GM12878 (cell line): ENCODE measurements around the gene RARG. TPM values are rescaled to one million over a fixed set of nuclear protein-coding genes. Genes with fewer than 3 reads are reported as not detected.

Experiments
- EGR1 ChIP-seq, 2 experiments: IDR thresholded peaks; 1 replicate in 1 of 2; 2 replicates in 1 of 2; pipeline ENCODE4 v1.6.1; 2011 to 2012; ENCODE audit warnings: low read depth in 2 of 2, low read length in 2 of 2, borderline replicate concordance in 1 of 2, mild to moderate bottlenecking in 1 of 2, moderate library complexity in 1 of 2
- NR2C2 ChIP-seq: IDR thresholded peaks from 2 replicates; pipeline ENCODE4 v1.6.1; 2011; ENCODE audit warnings: borderline replicate concordance, low read depth; ENCODE audit not compliant: control insufficient read depth, insufficient read length
- PAX8 ChIP-seq: fragments of 450-650 bp; IDR thresholded peaks from 2 replicates; pipeline ENCODE4 v1.6.1; 2017; ENCODE audit warnings: mild to moderate bottlenecking, moderate library complexity
- ZNF274 ChIP-seq: IDR thresholded peaks from one replicate; pipeline ENCODE4 v1.8.0; 2011; ENCODE audit not compliant: insufficient read length, insufficient read depth
- polyA plus RNA-seq, 11 experiments: library from polyadenylated mRNA; depleted of rRNA in 4 of 11; unstranded in 6 of 11; stranded (reverse) in 5 of 11; fragments of >200 nt; fragmentation: Nextera tagmentation in 4 of 11; fragmentation: Illumina TruSeq in 1 of 11; extraction: Ambion mirVana in 4 of 11; extraction: Trizol in 1 of 11; gene quantifications; 1 replicate in 1 of 11; 2 replicates in 10 of 11; pipeline versions ENCODE4 v1.2.1 to v1.2.3, GENCODE V29; 2011 to 2016; ENCODE audit warnings: inconsistent platforms in 2 of 11, missing spikeins in 2 of 11, low read depth in 1 of 11
- total RNA-seq, 4 experiments: library from RNA; depleted of rRNA in 3 of 4; stranded (reverse); fragments of >200 nt in 3 of 4; fragmentation: Illumina TruSeq in 1 of 4; extraction: Trizol in 1 of 4; gene quantifications; 2 replicates each; pipeline versions ENCODE4 v1.2.1 to v1.2.3, GENCODE V29; 2013 to 2021
- TF ChIP-seq, protein P1 (sequence below): IDR thresholded peaks from 2 replicates; pipeline ENCODE4 v1.6.1; 2012; ENCODE audit warnings: improper control_type of control experiment, low read depth, low read length; ENCODE audit not compliant: insufficient replicate concordance

RARG gene
- total and polyA plus RNA-seq, 10 of the 15 experiments (the other 5 are each of a cell fraction or from before 2014, with no cell fraction given) = 0.27 to 8.1 (median 4.1) TPM

DNA sequence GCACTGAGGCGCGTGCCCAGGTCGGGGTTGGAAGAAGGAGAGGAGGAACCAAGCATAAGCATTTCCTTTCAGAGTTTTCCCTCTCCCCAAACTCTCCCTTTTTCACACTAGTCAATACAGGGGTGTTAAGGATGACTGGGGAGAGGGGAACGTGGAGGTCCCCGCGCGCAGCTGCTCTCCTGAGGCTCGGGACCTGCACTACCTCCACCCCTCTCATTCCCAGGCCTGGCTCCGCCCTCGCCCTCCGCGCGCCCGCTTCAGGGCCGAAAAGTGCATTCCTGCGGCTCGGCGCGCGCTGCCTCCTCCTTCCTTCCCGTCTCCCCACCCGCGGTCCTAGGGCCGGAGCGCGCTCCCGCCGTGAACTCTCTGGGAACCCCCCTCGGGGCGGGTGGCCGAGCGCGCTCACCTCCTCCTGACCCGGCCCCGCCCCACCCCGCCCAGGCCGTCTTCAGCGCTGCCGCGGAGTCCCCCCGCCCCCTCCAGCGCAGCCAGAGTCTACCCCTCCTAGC is 11.3 kb downstream of the RARG start (continued):
- no peak for TF ChIP-seq PAX8
- peak in 1 of 2 experiments; percentile 53; a peak in 1 of 3 replicates for TF ChIP-seq EGR1 (IDR thresholded peaks at IDR 0.05; ENCODE audit: borderline replicate concordance in 1 of 2, low read depth in 2 of 2, low read length in 2 of 2)
- TF ChIP-seq ZNF274 = no peak
- TF ChIP-seq NR2C2 = no peak
- TF ChIP-seq, protein P1, sequence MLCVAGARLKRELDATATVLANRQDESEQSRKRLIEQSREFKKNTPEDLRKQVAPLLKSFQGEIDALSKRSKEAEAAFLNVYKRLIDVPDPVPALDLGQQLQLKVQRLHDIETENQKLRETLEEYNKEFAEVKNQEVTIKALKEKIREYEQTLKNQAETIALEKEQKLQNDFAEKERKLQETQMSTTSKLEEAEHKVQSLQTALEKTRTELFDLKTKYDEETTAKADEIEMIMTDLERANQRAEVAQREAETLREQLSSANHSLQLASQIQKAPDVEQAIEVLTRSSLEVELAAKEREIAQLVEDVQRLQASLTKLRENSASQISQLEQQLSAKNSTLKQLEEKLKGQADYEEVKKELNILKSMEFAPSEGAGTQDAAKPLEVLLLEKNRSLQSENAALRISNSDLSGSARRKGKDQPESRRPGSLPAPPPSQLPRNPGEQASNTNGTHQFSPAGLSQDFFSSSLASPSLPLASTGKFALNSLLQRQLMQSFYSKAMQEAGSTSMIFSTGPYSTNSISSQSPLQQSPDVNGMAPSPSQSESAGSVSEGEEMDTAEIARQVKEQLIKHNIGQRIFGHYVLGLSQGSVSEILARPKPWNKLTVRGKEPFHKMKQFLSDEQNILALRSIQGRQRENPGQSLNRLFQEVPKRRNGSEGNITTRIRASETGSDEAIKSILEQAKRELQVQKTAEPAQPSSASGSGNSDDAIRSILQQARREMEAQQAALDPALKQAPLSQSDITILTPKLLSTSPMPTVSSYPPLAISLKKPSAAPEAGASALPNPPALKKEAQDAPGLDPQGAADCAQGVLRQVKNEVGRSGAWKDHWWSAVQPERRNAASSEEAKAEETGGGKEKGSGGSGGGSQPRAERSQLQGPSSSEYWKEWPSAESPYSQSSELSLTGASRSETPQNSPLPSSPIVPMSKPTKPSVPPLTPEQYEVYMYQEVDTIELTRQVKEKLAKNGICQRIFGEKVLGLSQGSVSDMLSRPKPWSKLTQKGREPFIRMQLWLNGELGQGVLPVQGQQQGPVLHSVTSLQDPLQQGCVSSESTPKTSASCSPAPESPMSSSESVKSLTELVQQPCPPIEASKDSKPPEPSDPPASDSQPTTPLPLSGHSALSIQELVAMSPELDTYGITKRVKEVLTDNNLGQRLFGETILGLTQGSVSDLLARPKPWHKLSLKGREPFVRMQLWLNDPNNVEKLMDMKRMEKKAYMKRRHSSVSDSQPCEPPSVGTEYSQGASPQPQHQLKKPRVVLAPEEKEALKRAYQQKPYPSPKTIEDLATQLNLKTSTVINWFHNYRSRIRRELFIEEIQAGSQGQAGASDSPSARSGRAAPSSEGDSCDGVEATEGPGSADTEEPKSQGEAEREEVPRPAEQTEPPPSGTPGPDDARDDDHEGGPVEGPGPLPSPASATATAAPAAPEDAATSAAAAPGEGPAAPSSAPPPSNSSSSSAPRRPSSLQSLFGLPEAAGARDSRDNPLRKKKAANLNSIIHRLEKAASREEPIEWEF = no peak
- TF ChIP-seq, all 136 proteins: peak for 14
